OCI-LY3 (cell line): ENCODE data around the gene GID8.

ENCODE experiments used
- CTCF ChIP-seq: fragments of 200-600, 300-600 bp; sonication (generic); IDR thresholded peaks from 2 replicates; pipeline ENCODE4 v1.5.1; 2014; ENCODE audit warnings: antibody characterized with exemption, low read length, low read depth
- EZH2phosphoT487 ChIP-seq: fragments of 200-600 bp; shearing (Covaris generic); IDR thresholded peaks from 2 replicates; pipeline ENCODE4 v1.6.1; 2018; ENCODE audit warnings: antibody characterized with exemption, mixed run types, low read depth

DNA sequence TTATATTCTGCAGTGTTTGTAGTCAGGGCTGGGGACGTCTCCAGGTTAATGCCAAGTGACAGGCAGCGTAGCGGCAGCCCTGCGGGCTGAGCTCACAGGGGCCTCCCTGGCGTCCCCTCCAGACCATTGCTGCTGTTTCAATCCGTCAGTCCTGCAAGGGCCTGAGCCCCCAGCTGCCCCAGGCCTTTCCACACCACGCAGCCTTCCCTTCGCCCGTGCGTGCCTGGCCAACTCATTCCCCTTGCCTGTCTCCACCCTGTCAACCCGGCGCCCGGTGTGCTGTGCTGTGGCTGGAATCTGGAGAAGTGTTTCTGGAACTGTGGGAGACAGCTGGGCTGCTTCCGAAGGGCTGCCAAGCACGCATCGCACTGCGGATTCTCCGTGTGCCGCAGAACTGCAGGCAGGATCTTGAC lies 56.9 kb downstream of the GID8 start:
- no peak for TF ChIP-seq CTCF
- no peak for TF ChIP-seq EZH2phosphoT487
